ENCODE data around the gene DDAH1. TPM values are rescaled to one million over a fixed set of nuclear protein-coding genes. Genes with fewer than 3 reads are reported as not detected.

The DDAH1 gene
- total and polyA plus RNA-seq, 2 donors (not counting 3 experiments of a cell fraction or from before 2014, with no cell fraction given): 44.0 to 75.2 TPM

DNA sequence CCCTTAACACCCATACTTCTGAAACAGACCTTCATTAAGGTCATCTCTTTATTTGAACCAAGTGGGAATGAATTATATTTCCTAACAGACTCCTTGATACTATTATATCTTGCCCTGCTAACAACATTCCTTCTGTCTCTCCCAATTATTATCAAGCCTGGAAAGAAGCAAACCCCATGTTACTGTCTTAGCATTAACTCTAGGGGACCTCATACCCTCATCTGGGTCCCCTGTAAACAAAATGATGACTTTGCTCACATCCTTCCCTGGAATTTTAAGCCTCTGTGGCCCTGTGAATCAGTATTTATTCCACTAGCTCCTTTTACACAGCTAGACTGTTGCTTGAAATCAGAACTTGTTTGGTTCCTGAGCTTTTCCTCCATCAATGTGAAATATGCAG, 150.2 kb downstream of the DDAH1 start:
- H3K9ac ChIP-seq (replicated peaks; ENCODE audit: extremely low read depth, insufficient read depth, low read length): peak overlapping the region; percentile 62
- BruUV-seq (replicated peaks): no TSS peak
- no peak for TF ChIP-seq EZH2 (IDR thresholded peaks at IDR 0.05; ENCODE audit: borderline replicate concordance, low read depth, low read length, severe bottlenecking)
- TF ChIP-seq, protein P1, sequence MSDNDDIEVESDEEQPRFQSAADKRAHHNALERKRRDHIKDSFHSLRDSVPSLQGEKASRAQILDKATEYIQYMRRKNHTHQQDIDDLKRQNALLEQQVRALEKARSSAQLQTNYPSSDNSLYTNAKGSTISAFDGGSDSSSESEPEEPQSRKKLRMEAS (IDR thresholded peaks at IDR 0.05; ENCODE audit: insufficient read depth, insufficient read length): no peak
- no peak overlapping the region for H3K4me2 ChIP-seq (ENCODE audit: insufficient read depth, low read length)
- H4K20me1 ChIP-seq (replicated peaks; ENCODE audit: control insufficient read depth, extremely low read depth, insufficient read depth, low read length): no peaks in the 10 kb centered on the region
- H3K79me2 ChIP-seq (ENCODE audit: control insufficient read depth, insufficient read depth, low read length): peaks cover 14% of the 10 kb centered on the region
- ChIA-PET CTCF (interaction anchor here (1.1 to 2.3 kb wide), 6 partner anchors 16 to 378 kb away, joined by 3 to 10 read pairs (median 4); no protein-coding TSS in a partner anchor), POLR2A (interaction anchor here (1.0 to 1.8 kb wide), 4 partner anchors 10 to 269 kb away, joined by 4 to 7 read pairs (median 6); no protein-coding TSS in a partner anchor)
- dilution Hi-C loops (cut with MboI; ENCODE audit: extremely low pct_ligation_motif_present, low sequenced_read_pairs): loop anchor here (25.0 kb wide), 1 partner anchor 373 kb away; no protein-coding TSS in a partner anchor
- peaks cover 67% of the 10 kb centered on the region for H3K4me1 ChIP-seq (ENCODE audit: control insufficient read depth, extremely low read depth, insufficient read depth, low read length)
- H3K9me3 ChIP-seq (replicated peaks; ENCODE audit: control insufficient read depth, insufficient read depth, low read length): no peaks in the 10 kb centered on the region
- H3K4me3 ChIP-seq (replicated peaks in 1 of 3; ENCODE audit: insufficient read depth in 1 of 3, low read depth in 1 of 3, low read length in 3 of 3): no peak overlapping the region
- no peak overlapping the region for H2AFZ ChIP-seq (ENCODE audit: low read depth, low read length)
- peak overlapping the region; percentile 93 for H3K27ac ChIP-seq (ENCODE audit: insufficient read depth, low read depth, low read length)
- no peaks in the 10 kb centered on the region for H3K27me3 ChIP-seq (ENCODE audit: control insufficient read depth in 2 of 2, insufficient read depth in 2 of 2, low read length in 2 of 2)
- intact Hi-C loops (cut with micrococcal nuclease): loop anchor here (1.0 kb wide), 5 partner anchors 15 to 264 kb away; no protein-coding TSS in a partner anchor
- DNase-seq (ENCODE audit: low read depth, low spot score) (no peak), FAIRE-seq (no peak)
- H3K36me3 ChIP-seq (ENCODE audit: control insufficient read depth in 2 of 2, extremely low read depth in 1 of 2, insufficient read depth in 2 of 2, low read length in 2 of 2): no peaks in the 10 kb centered on the region
- no peaks in the 10 kb centered on the region for H3K9me1 ChIP-seq (replicated peaks; ENCODE audit: control insufficient read depth, extremely low read depth, insufficient read depth, low read length)

DNA sequence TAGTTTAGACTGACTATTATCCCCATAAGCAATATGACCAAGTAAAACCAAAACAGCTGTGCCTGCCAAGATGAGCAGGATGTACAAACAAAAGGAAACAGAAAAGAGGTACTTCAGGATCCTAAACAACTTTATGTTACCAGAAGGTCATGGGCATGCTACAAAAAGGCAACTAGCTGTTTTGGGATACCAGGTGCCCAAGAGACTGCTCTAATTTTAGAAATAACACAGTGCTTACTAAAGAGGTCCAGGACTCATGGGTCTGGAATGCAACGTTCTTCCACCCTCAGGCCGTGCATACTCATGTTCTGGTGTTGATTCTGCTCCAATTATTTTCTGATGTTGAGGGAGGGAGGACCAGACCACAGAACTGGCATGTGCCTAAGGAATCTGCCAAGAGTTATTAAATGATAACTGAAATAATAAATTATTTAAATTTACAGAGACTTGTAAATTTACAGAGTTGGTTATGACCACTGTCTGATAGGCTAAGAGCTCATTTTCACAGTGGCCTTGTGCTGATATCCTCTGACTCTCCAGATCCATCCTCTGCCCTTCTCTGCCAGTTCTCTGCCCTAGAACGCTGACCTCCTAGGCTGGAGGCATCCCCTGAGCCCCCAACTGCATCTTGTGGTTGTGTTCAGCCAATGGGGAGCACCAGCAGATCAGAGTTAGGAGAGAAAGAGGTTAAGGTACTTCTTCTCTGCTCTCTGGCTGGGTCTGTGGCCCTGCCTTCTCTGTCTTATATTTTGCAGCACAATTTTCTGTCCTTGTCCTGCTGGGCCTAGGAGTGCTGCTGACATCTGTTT, 150.9 kb downstream of the DDAH1 start:
- POLR2A ChIA-PET: interaction anchor here (1.0 to 1.8 kb wide), 4 partner anchors 10 to 270 kb away, joined by 4 to 7 read pairs (median 6); no protein-coding TSS in a partner anchor
- Histone ChIP-seq H4K20me1 (replicated peaks; ENCODE audit: control insufficient read depth, extremely low read depth, insufficient read depth, low read length) (no peaks in the 10 kb centered on the region), H3K79me2 (ENCODE audit: control insufficient read depth, insufficient read depth, low read length) (peaks cover 14% of the 10 kb centered on the region), H3K9me1 (replicated peaks; ENCODE audit: control insufficient read depth, extremely low read depth, insufficient read depth, low read length) (no peaks in the 10 kb centered on the region), H3K4me3 (replicated peaks in 1 of 3; ENCODE audit: insufficient read depth in 1 of 3, low read depth in 1 of 3, low read length in 3 of 3) (no peak overlapping the region), H3K4me1 (ENCODE audit: control insufficient read depth, extremely low read depth, insufficient read depth, low read length) (peaks cover 63% of the 10 kb centered on the region), H3K4me2 (ENCODE audit: insufficient read depth, low read length) (no peak overlapping the region), H3K27me3 (ENCODE audit: control insufficient read depth in 2 of 2, insufficient read depth in 2 of 2, low read length in 2 of 2) (no peaks in the 10 kb centered on the region), H3K27ac (ENCODE audit: insufficient read depth, low read depth, low read length) (peak overlapping the region; percentile 93), H3K36me3 (ENCODE audit: control insufficient read depth in 2 of 2, extremely low read depth in 1 of 2, insufficient read depth in 2 of 2, low read length in 2 of 2) (no peaks in the 10 kb centered on the region), H2AFZ (ENCODE audit: low read depth, low read length) (no peak overlapping the region), H3K9ac (replicated peaks; ENCODE audit: extremely low read depth, insufficient read depth, low read length) (peak overlapping the region; percentile 62), H3K9me3 (replicated peaks; ENCODE audit: control insufficient read depth, insufficient read depth, low read length) (no peaks in the 10 kb centered on the region)
- dilution Hi-C loops (cut with MboI; ENCODE audit: extremely low pct_ligation_motif_present, low sequenced_read_pairs): loop anchor here (25.0 kb wide), 1 partner anchor 373 kb away; no protein-coding TSS in a partner anchor
- FAIRE-seq (peak; percentile 83), DNase-seq (ENCODE audit: low read depth, low spot score) (peak; percentile 87)
- intact Hi-C loops (cut with micrococcal nuclease): loop anchor here (1.0 kb wide), 5 partner anchors 15 to 264 kb away; no protein-coding TSS in a partner anchor
- peak; percentile 59 for TF ChIP-seq POLR2A (IDR thresholded peaks at IDR 0.05; ENCODE audit: low read depth, low read length)
- TF ChIP-seq, protein P2, sequence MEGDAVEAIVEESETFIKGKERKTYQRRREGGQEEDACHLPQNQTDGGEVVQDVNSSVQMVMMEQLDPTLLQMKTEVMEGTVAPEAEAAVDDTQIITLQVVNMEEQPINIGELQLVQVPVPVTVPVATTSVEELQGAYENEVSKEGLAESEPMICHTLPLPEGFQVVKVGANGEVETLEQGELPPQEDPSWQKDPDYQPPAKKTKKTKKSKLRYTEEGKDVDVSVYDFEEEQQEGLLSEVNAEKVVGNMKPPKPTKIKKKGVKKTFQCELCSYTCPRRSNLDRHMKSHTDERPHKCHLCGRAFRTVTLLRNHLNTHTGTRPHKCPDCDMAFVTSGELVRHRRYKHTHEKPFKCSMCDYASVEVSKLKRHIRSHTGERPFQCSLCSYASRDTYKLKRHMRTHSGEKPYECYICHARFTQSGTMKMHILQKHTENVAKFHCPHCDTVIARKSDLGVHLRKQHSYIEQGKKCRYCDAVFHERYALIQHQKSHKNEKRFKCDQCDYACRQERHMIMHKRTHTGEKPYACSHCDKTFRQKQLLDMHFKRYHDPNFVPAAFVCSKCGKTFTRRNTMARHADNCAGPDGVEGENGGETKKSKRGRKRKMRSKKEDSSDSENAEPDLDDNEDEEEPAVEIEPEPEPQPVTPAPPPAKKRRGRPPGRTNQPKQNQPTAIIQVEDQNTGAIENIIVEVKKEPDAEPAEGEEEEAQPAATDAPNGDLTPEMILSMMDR (IDR thresholded peaks at IDR 0.05; ENCODE audit: extremely low read depth in 1 of 2, insufficient read depth in 1 of 2, low read depth in 1 of 2, low read length in 2 of 2): no peak
- TF ChIP-seq EZH2 (IDR thresholded peaks at IDR 0.05; ENCODE audit: borderline replicate concordance, low read depth, low read length, severe bottlenecking): no peak
- TF ChIP-seq GATA2 (IDR thresholded peaks at IDR 0.05; ENCODE audit: insufficient read depth, insufficient read length, low read depth, low read length): peak; percentile 62
- TF ChIP-seq MYC (IDR thresholded peaks at IDR 0.05; ENCODE audit: low read depth, low read length): no peak
- TF ChIP-seq JUN (IDR thresholded peaks at IDR 0.05; ENCODE audit: borderline replicate concordance, insufficient read depth, insufficient read length, low read depth): peak; percentile 89
- TF ChIP-seq, protein P1 (IDR thresholded peaks at IDR 0.05; ENCODE audit: insufficient read depth, insufficient read length): no peak
- TF ChIP-seq FOS (IDR thresholded peaks at IDR 0.05; ENCODE audit: borderline replicate concordance, insufficient read depth, low read length): peak; percentile 92
- peak; percentile 94 for TF ChIP-seq POLR2AphosphoS5 (IDR thresholded peaks at IDR 0.05; ENCODE audit: insufficient read depth, low read depth, low read length)
- CTCF ChIA-PET: interaction anchor here (0.7 to 2.3 kb wide), 5 partner anchors 16 to 379 kb away, joined by 4 to 8 read pairs (median 5); no protein-coding TSS in a partner anchor
- BruUV-seq (replicated peaks): TSS peak; percentile 85
